ENCODE results near the gene OR5H15.

DNA sequence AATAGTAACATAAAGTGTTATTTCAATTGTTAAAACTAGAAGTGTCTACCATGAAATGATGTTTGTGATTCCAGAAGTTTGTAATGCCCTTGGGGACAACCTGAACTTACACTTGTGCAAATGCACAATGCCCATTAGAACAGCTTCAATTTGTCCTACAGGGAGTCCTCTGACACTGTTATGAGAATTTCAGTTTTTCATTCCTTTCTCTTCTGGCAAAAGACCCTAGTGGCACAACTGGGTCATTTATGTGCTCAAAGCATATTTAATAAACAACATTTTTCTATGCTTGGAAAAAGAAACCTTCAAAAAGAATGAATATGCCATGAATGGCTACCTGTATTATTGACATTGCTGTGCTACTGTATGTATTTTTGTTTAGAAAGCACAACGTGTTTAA, 36.1 kb upstream of the OR5H15 start, which contains the start of gene OR5H1:
- TF ChIP-seq, protein P1, sequence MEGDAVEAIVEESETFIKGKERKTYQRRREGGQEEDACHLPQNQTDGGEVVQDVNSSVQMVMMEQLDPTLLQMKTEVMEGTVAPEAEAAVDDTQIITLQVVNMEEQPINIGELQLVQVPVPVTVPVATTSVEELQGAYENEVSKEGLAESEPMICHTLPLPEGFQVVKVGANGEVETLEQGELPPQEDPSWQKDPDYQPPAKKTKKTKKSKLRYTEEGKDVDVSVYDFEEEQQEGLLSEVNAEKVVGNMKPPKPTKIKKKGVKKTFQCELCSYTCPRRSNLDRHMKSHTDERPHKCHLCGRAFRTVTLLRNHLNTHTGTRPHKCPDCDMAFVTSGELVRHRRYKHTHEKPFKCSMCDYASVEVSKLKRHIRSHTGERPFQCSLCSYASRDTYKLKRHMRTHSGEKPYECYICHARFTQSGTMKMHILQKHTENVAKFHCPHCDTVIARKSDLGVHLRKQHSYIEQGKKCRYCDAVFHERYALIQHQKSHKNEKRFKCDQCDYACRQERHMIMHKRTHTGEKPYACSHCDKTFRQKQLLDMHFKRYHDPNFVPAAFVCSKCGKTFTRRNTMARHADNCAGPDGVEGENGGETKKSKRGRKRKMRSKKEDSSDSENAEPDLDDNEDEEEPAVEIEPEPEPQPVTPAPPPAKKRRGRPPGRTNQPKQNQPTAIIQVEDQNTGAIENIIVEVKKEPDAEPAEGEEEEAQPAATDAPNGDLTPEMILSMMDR (IDR thresholded peaks at IDR 0.05) = no peak
- no peak for TF ChIP-seq POLR2A (IDR thresholded peaks at IDR 0.05)

All from esophagus squamous epithelium (tissue), 4 donors.